ENCODE measurements around the gene KMT2E.
A peak's percentile ranks its signal among the peaks of the same experiment; 100 is the strongest.
"Not testable (repeated sequence)": the region's sequence is repeated elsewhere in the genome, so short reads cannot be mapped to it uniquely, and the experiment has no call there.

Gene KMT2E

GRCh38 chr7:104982308-104983075 is 31.5 kb upstream of the KMT2E start:
- no peak for DNase-seq

- no peak for DNase-seq
These were observed 30.9 kb upstream of the KMT2E start for GRCh38 chr7:104983076-104983577.

- peak; percentile 76 to 81 for DNase-seq
These were observed 30.1 kb upstream of the KMT2E start for GRCh38 chr7:104983578-104984539.

GRCh38 chr7:104984585-104985258 is 29.3 kb upstream of the KMT2E start:
- DNase-seq, result no peak

GRCh38 chr7:104985259-104985617 is 28.8 kb upstream of the KMT2E start:
- DNase-seq, result no peak

- no peak for DNase-seq
These were observed 27.3 kb upstream of the KMT2E start for GRCh38 chr7:104986628-104987259.

- not testable (repeated sequence) for DNase-seq
These were observed 26.6 kb upstream of the KMT2E start for GRCh38 chr7:104987403-104987802.

GRCh38 chr7:104990983-104991382 is 23.0 kb upstream of the KMT2E start:
- DNase-seq, result no peak

- no peak for DNase-seq
These were observed 21.7 kb upstream of the KMT2E start for GRCh38 chr7:104992306-104992705.

GRCh38 chr7:104993217-104993862 is 20.7 kb upstream of the KMT2E start:
- DNase-seq, result no peak

- DNase-seq, result no peak
These were observed 15.8 kb upstream of the KMT2E start for GRCh38 chr7:104998040-104998752.

GRCh38 chr7:105000200-105000599 is 13.8 kb upstream of the KMT2E start:
- DNase-seq, result no peak

GRCh38 chr7:105000927-105001336 is 13.1 kb upstream of the KMT2E start:
- DNase-seq, result no peak

GRCh38 chr7:105001652-105002184 is 12.3 kb upstream of the KMT2E start:
- no peak for DNase-seq

GRCh38 chr7:105003275-105003674 is 10.7 kb upstream of the KMT2E start:
- DNase-seq, result peak; percentile 39 to 57

- DNase-seq, result no peak
These were observed 10.0 kb upstream of the KMT2E start for GRCh38 chr7:105003872-105004510.

GRCh38 chr7:105005006-105005405 is 9.0 kb upstream of the KMT2E start:
- not testable (repeated sequence) for DNase-seq

GRCh38 chr7:105005486-105005885 is 8.5 kb upstream of the KMT2E start:
- not testable (repeated sequence) for DNase-seq

GRCh38 chr7:105006367-105007136 is 7.5 kb upstream of the KMT2E start:
- no peak for DNase-seq

GRCh38 chr7:105007298-105007697 is 6.7 kb upstream of the KMT2E start:
- DNase-seq, result no peak

Measured in activated CD4-positive, alpha-beta T cell treated with anti-CD3 and anti-CD28 coated beads for 4 hours (primary cell).